HepG2 (cell line): ENCODE measurements around the gene BSG. TPM values are rescaled to one million over a fixed set of nuclear protein-coding genes. Genes with fewer than 3 reads are reported as not detected.
A peak's percentile ranks its signal among the peaks of the same experiment; 100 is the strongest.

Source experiments
- ATAC-seq: fragments of 200-7000 bp; cut with Tn5 transposase; 3 replicates; pipeline ENCODE4 v1.9.1; 2020; ENCODE audit warnings: mild to moderate bottlenecking, moderate library complexity
- BruUV-seq: library from RNA; stranded (reverse); fragments of 400-500 nt; replicated peaks from 2 replicates; lab custom pipeline; 2021; lab: Mats Ljungman, UMichigan
- CTCF ChIA-PET: fragments of 300-600 bp; formaldehyde crosslinking; extraction: SDS; loops from one replicate; lab custom pipeline; 2021; ENCODE audit warnings: low total read pairs, inconsistent platforms, low intra/inter-chr PET ratio; lab: Yijun Ruan, JAX
- POLR2A ChIA-PET: fragments of 350-600 bp; sonication (Branson Sonifier 250); formaldehyde crosslinking; loops from one replicate; lab custom pipeline; 2020; ENCODE audit warnings: antibody characterized with exemption, inconsistent platforms; lab: Yijun Ruan, JAX
- DNase-seq: peaks from one replicate; pipeline ENCODE4 v3.0.0-alpha.2; 2015; ENCODE audit warnings: low spot score
- FAIRE-seq: peaks from 3 replicates; lab custom pipeline; 2011; peaks lifted over from hg19 to GRCh38; lab: Jason Lieb, UNC
- H2AFZ ChIP-seq: one replicate; pipeline ENCODE4 v1.6.1; 2011; ENCODE audit warnings: low read length, inconsistent platforms
- H3K27ac ChIP-seq: fragments of 300-600 bp; 3 replicates; pipeline ENCODE4 v1.8.0; 2011; ENCODE audit warnings: mixed run types, mild to moderate bottlenecking, mixed read lengths, low read length, inconsistent platforms; ENCODE audit not compliant: insufficient read depth; ENCODE audit errors: extremely low read length
- H3K27me3 ChIP-seq, 2 experiments: fragments of 200-600 bp in 1 of 2; 2 replicates in 1 of 2; 3 replicates in 1 of 2; pipeline versions ENCODE4 v1.6.0 to v1.8.0; 2011; ENCODE audit warnings: low read length in 2 of 2, mild to moderate bottlenecking in 2 of 2, moderate library complexity in 2 of 2, inconsistent platforms in 1 of 2; ENCODE audit not compliant: insufficient read depth in 2 of 2, control insufficient read depth in 1 of 2
- H3K36me3 ChIP-seq, 2 experiments: fragments of 200-600 bp in 1 of 2; replicated peaks in 1 of 2; 2 replicates in 1 of 2; 3 replicates in 1 of 2; pipeline versions ENCODE4 v1.5.1 to v1.8.0; 2011; ENCODE audit warnings: low read length in 2 of 2, inconsistent platforms in 1 of 2; ENCODE audit not compliant: insufficient read depth in 2 of 2, control insufficient read depth in 1 of 2
- H3K4me1 ChIP-seq: 2 replicates; pipeline ENCODE4 v1.5.1; 2012; ENCODE audit warnings: low read length, inconsistent platforms; ENCODE audit not compliant: insufficient read depth
- H3K4me2 ChIP-seq: 2 replicates; pipeline ENCODE4 v1.6.0; 2011; ENCODE audit warnings: low read depth, low read length, inconsistent platforms
- H3K4me3 ChIP-seq, 3 experiments: fragments of 200-600 bp in 1 of 3; sonication (generic), shearing (Covaris generic) in 1 of 3; replicated peaks in 1 of 3; 2 replicates each; pipeline ENCODE4 v1.5.1; 2011 to 2016; ENCODE audit warnings: low read length in 3 of 3, inconsistent platforms in 2 of 3, low read depth in 2 of 3, mild to moderate bottlenecking in 2 of 3, control low read depth in 1 of 3, mixed read lengths in 1 of 3; ENCODE audit not compliant: insufficient read depth in 1 of 3
- H3K79me2 ChIP-seq: one replicate; pipeline ENCODE4 v1.6.1; 2011; ENCODE audit warnings: low read length, inconsistent platforms; ENCODE audit not compliant: insufficient read depth
- H3K9ac ChIP-seq: 2 replicates; pipeline ENCODE4 v1.6.0; 2011; ENCODE audit warnings: mild to moderate bottlenecking, low read depth, low read length, inconsistent platforms; ENCODE audit not compliant: insufficient read depth
- H3K9me3 ChIP-seq: 2 replicates; pipeline ENCODE4 v1.5.1; 2012; ENCODE audit warnings: mild to moderate bottlenecking, low read length
- H4K20me1 ChIP-seq: 2 replicates; pipeline ENCODE4 v1.6.0; 2011; ENCODE audit warnings: inconsistent platforms, mild to moderate bottlenecking, low read length, moderate library complexity; ENCODE audit not compliant: insufficient read depth
- ARNT ChIP-seq: fragments of 450-650 bp; IDR thresholded peaks from 2 replicates; pipeline ENCODE4 v1.6.1; 2017
- EZH2 ChIP-seq: conservative IDR thresholded peaks from 2 replicates; pipeline ENCODE4 v1.6.1; 2012; ENCODE audit warnings: mild to moderate bottlenecking, low read depth, low read length, moderate library complexity
- MIXL1 ChIP-seq: IDR thresholded peaks from 2 replicates; pipeline ENCODE4 v1.6.1; 2016
- UBTF ChIP-seq: sonication (generic); formaldehyde crosslinking; IDR thresholded peaks from 2 replicates; pipeline ENCODE4 v1.4.0; 2020; ENCODE audit warnings: mild to moderate bottlenecking, missing genetic modification reagents
- ZFP91 ChIP-seq: sonication (generic); formaldehyde crosslinking; IDR thresholded peaks from 2 replicates; pipeline ENCODE4 v1.9.0; 2022; ENCODE audit warnings: missing genetic modification reagents, mild to moderate bottlenecking, borderline replicate concordance
- ZMAT3 ChIP-seq: sonication (generic); formaldehyde crosslinking; conservative IDR thresholded peaks from 2 replicates; pipeline ENCODE4 v1.7.0; 2021; ENCODE audit warnings: missing genetic modification reagents
- ZNF564 ChIP-seq: sonication (generic); formaldehyde crosslinking; IDR thresholded peaks from 2 replicates; pipeline ENCODE4 v1.8.1; 2023; ENCODE audit warnings: mild to moderate bottlenecking, missing genetic modification reagents
- ZNF574 ChIP-seq: sonication (generic); formaldehyde crosslinking; IDR thresholded peaks from 2 replicates; pipeline ENCODE4 v1.4.0; 2020; ENCODE audit warnings: missing genetic modification reagents
- ZSCAN12 ChIP-seq: sonication (generic); formaldehyde crosslinking; IDR thresholded peaks from 2 replicates; pipeline ENCODE4 v1.9.0; 2021; ENCODE audit warnings: mild to moderate bottlenecking, missing genetic modification reagents
- WGBS: methylation state at CpG from one replicate; pipeline ENCODE4 v1.1.6; 2017; ENCODE audit warnings: low lambda C conversion rate; 5-methylcytosine and 5-hydroxymethylcytosine counted together
- in situ Hi-C: cut with HindIII; loops from 2 replicates; pipeline ENCODE4 v1.10.0; 2017; ENCODE audit warnings: low pct_unique_long_range_greater_than_20kb; ENCODE audit not compliant: extremely low pct_ligation_motif_present
- intact Hi-C: fragments of 100-400 bp; cut with micrococcal nuclease; formaldehyde crosslinking; loops from one replicate; pipeline ENCODE4 v1.10.0; 2022; ENCODE audit not compliant: unreplicated experiment
- polyA plus RNA-seq, 8 experiments: library from polyadenylated mRNA; depleted of rRNA in 3 of 8; stranded (reverse) in 7 of 8; unstranded in 1 of 8; fragments of >200 nt; fragmentation: Illumina TruSeq in 4 of 8; extraction: Trizol in 4 of 8; gene quantifications; 2 replicates each; pipeline versions ENCODE4 v1.2.1 to v1.2.3, GENCODE V29; 2011 to 2016; ENCODE audit warnings: low read depth in 4 of 8, missing spikeins in 1 of 8, mixed read lengths in 1 of 8; ENCODE audit not compliant: insufficient read depth in 1 of 8
- total RNA-seq, 5 experiments: library from RNA; depleted of rRNA; stranded (reverse); fragments of >200 nt; fragmentation: Illumina TruSeq; extraction: Trizol; gene quantifications; 2 replicates each; pipeline ENCODE4 v1.2.3, GENCODE V29; 2016; ENCODE audit warnings: low read depth in 1 of 5

The BSG gene
- total and polyA plus RNA-seq, 2 of the 13 experiments (the other 11 are each of a cell fraction or from before 2014, with no cell fraction given) = 309 to 754 TPM

GRCh38 chr19:588741-589692 is 16.6 kb downstream of the BSG start:
- H3K27ac ChIP-seq = no peak overlapping the region
- no peaks in the 10 kb centered on the region for H3K9me3 ChIP-seq
- BruUV-seq = no TSS peak
- H3K9ac ChIP-seq = no peak overlapping the region
- peaks cover 32% of the 10 kb centered on the region for H4K20me1 ChIP-seq
- intact Hi-C loops = loop anchor here (10.0 kb wide), 1 partner anchor 76 kb away; the partner anchor contains the start of gene RNF126
- H3K36me3 ChIP-seq = no peaks in the 10 kb centered on the region
- no peak overlapping the region for H2AFZ ChIP-seq
- peak overlapping the region in 2 of 3 experiments; percentile 29 to 54; a peak in 1 of 6 replicates for H3K4me3 ChIP-seq
- H3K4me1 ChIP-seq = peaks cover 35% of the 10 kb centered on the region
- peak overlapping the region; percentile 55; the same call in 1 of the 2 replicates for H3K4me2 ChIP-seq
- ATAC-seq (peak; percentile 13), DNase-seq (no peak), FAIRE-seq (no peak)
- TF ChIP-seq EZH2 (peak; percentile 80; the same call in 1 of the 2 replicates), ZMAT3 (CRISPR knock-in tag) (no peak), ZNF574 (CRISPR knock-in tag) (peak; percentile 95), MIXL1 (CRISPR knock-in tag) (no peak), ZNF564 (no peak), ARNT (no peak), UBTF (CRISPR knock-in tag) (peak; percentile 13; the same call in 1 of the 2 replicates), ZFP91 (CRISPR knock-in tag) (peak; percentile 12; the same call in 1 of the 2 replicates), ZSCAN12 (CRISPR knock-in tag) (no peak)
- 10% methylated on average over 8 of the region's 54 CpGs for WGBS
- in situ Hi-C loops = loop anchor here (5.0 to 10.0 kb wide), 2 partner anchors 37 to 146 kb away; no protein-coding TSS in a partner anchor
- peaks cover 10 to 54% of the 10 kb centered on the region in 2 experiments for H3K27me3 ChIP-seq
- CTCF ChIA-PET = interaction anchor here (0.8 to 3.0 kb wide), 4 partner anchors 14 to 44 kb away, joined by 3 to 9 read pairs (median 4); partner anchors contain the start of gene POLRMT
- H3K79me2 ChIP-seq = no peaks in the 10 kb centered on the region
- POLR2A ChIA-PET = no interaction called here
